Breast epithelium (tissue), 4 donors: ENCODE results near the gene ICAM2. TPM values are rescaled to one million over a fixed set of nuclear protein-coding genes. Genes with fewer than 3 reads are reported as not detected.

Experiments used
- DNase-seq, 2 donors: peaks; one replicate each; pipeline ENCODE4 v3.0.0-alpha.2; 2019; ENCODE audit warnings: low spot score in 2 of 2
- H3K27ac ChIP-seq, 2 donors: fragments of 200-600 bp; sonication (generic) in 1 of 2; one replicate each; pipeline ENCODE4 v1.5.1; 2016 to 2019; ENCODE audit warnings: mild to moderate bottlenecking in 1 of 2
- H3K27me3 ChIP-seq, 2 donors: fragments of 200-600 bp; sonication (generic) in 1 of 2; one replicate each; pipeline versions ENCODE4 v1.5.1 to v1.6.0; 2017 to 2019; ENCODE audit warnings: control low read depth in 1 of 2, mild to moderate bottlenecking in 1 of 2
- H3K36me3 ChIP-seq: fragments of 200-600 bp; one replicate; pipeline ENCODE4 v1.5.1; 2019
- H3K4me1 ChIP-seq, 2 donors: fragments of 200-600 bp; sonication (generic); one replicate each; pipeline ENCODE4 v1.5.1; 2016 to 2019; ENCODE audit warnings: control low read depth in 1 of 2
- H3K4me3 ChIP-seq, 3 donors: fragments of 200-600 bp; sonication (generic); 1 replicate in 2 of 3; 2 replicates in 1 of 3; pipeline ENCODE4 v1.5.1; 2016 to 2019; ENCODE audit warnings: mild to moderate bottlenecking in 3 of 3, moderate library complexity in 2 of 3
- H3K9me3 ChIP-seq, 2 donors: fragments of 200-600 bp; sonication (generic) in 1 of 2; one replicate each; pipeline ENCODE4 v1.5.1; 2016 to 2019; ENCODE audit warnings: control low read depth in 1 of 2
- POLR2A ChIP-seq: fragments of 450-650 bp; IDR thresholded peaks from one replicate; pipeline ENCODE4 v1.6.1; 2016; ENCODE audit warnings: antibody characterized with exemption, mild to moderate bottlenecking, moderate library complexity
- POLR2AphosphoS5 ChIP-seq, 3 donors: sonication (generic); formaldehyde crosslinking; IDR thresholded peaks; one replicate each; pipeline ENCODE4 v1.6.1; 2017; ENCODE audit warnings: antibody characterized with exemption in 3 of 3
- intact Hi-C: fragments of 100-400 bp; cut with DNase I; formaldehyde crosslinking; loops from one replicate; pipeline ENCODE4 v1.15.1; 2023; ENCODE audit warnings: low total_unique reads
- total RNA-seq, 3 donors: library from RNA; depleted of rRNA; stranded (reverse); fragments of >200 nt; gene quantifications; one replicate each; pipeline ENCODE4 v1.1.0, GENCODE V29; 2016
- TF ChIP-seq, protein P1 (sequence below), 3 donors: fragments of 450-650 bp; IDR thresholded peaks; one replicate each; pipeline ENCODE4 v1.5.1; 2016 to 2017; ENCODE audit warnings: antibody characterized with exemption in 3 of 3, mild to moderate bottlenecking in 3 of 3, moderate library complexity in 3 of 3

ICAM2 gene
- total RNA-seq, 3 donors from 2014 or later, result 26.1 to 106 (median 32.2) TPM

DNA sequence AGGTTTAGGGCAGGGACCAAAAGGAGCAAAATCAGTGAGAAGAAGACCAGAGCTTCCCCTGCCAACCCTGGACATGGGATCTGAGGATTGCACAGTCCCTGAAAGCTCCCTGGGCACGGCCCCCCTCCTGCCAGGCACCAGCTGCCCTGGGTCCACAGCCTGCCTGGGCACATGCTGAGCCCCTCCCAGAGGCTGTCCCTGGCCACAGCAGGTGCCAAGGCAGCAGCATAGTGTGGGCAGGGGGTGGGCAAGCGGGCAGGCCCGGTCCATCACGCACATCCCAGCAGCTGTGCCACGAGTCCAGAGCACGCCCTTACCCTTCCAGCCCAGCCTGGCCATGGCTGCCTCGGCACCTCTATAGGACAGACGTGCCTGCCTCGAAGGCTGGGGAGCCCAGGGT is 60.4 kb downstream of the ICAM2 start:
- Histone ChIP-seq H3K4me3 (peak overlapping the region in 2 of 3 donors; percentile 7 to 50), H3K9me3 (no peaks in the 10 kb centered on the region), H3K27me3 (no peaks in the 10 kb centered on the region), H3K27ac (peak overlapping the region in 1 of 2 donors; percentile 59), H3K4me1 (no peaks in the 10 kb centered on the region), H3K36me3 (no peaks in the 10 kb centered on the region)
- DNase-seq, result no peak
- no peak for TF ChIP-seq POLR2A
- no peak for TF ChIP-seq POLR2AphosphoS5 (IDR thresholded peaks at IDR 0.05)
- TF ChIP-seq, protein P1, sequence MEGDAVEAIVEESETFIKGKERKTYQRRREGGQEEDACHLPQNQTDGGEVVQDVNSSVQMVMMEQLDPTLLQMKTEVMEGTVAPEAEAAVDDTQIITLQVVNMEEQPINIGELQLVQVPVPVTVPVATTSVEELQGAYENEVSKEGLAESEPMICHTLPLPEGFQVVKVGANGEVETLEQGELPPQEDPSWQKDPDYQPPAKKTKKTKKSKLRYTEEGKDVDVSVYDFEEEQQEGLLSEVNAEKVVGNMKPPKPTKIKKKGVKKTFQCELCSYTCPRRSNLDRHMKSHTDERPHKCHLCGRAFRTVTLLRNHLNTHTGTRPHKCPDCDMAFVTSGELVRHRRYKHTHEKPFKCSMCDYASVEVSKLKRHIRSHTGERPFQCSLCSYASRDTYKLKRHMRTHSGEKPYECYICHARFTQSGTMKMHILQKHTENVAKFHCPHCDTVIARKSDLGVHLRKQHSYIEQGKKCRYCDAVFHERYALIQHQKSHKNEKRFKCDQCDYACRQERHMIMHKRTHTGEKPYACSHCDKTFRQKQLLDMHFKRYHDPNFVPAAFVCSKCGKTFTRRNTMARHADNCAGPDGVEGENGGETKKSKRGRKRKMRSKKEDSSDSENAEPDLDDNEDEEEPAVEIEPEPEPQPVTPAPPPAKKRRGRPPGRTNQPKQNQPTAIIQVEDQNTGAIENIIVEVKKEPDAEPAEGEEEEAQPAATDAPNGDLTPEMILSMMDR (IDR thresholded peaks at IDR 0.05), result no peak
- intact Hi-C loops, result no loop called here

DNA sequence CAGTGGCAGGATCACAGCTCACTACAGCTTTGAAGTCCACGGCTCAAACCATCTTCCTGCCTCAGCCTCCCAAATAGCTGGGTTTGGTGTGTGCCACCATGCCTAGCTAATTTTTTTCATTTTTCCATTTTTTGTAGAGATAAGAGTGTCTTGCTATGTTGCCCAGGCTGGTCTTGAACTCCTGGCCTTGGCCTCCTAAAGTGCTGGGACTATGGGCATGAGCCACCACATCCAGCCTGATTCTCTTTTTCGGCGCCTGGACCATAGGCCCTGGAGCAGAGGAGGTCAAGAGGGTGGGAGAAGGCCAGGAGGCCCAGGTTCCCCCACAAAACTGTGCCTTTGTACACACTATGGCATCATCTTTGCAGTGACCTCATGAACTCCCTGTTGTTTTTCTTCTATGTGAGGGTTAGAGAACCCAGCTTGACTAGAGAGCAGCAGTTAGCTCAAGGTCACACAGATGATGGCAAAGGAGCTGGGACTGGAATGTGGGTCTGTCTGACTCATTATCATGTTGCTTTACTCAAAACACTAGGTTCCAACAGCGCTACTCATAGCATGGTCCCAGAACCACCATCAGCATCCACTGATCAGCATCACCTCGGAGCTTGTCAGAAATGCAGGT is 64.0 kb downstream of the ICAM2 start:
- H3K27me3 ChIP-seq, result no peaks in the 10 kb centered on the region
- TF ChIP-seq, protein P1 (IDR thresholded peaks at IDR 0.05), result no peak
- TF ChIP-seq POLR2A (no peak), POLR2AphosphoS5 (IDR thresholded peaks at IDR 0.05) (no peak)
- no peaks in the 10 kb centered on the region for H3K4me1 ChIP-seq
- H3K9me3 ChIP-seq, result no peaks in the 10 kb centered on the region
- no peaks in the 10 kb centered on the region for H3K36me3 ChIP-seq
- DNase-seq, result no peak
- intact Hi-C loops, result no loop called here
- no peak overlapping the region for H3K4me3 ChIP-seq
- no peak overlapping the region for H3K27ac ChIP-seq

DNA sequence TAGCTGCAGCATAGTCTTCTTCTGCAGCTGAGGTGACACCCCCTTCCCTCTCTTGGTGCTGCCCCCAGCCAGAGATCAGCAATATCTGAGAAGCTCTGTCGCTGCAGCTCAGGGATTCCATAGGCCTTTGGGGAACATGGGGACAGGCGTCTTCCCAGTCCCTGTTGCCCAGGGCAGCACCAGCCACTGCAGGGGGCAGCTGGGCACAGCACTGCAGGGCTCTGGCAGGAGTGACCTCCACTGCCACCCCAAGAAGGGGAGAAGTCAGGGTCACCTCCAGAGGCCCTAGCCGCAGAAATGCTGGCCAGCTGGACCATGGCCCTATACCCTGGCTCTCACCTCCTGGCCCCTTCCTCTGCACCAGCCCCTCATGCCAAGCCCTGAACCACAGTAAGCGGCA is 64.6 kb downstream of the ICAM2 start:
- Histone ChIP-seq H3K4me1 (no peaks in the 10 kb centered on the region), H3K4me3 (no peak overlapping the region), H3K9me3 (no peaks in the 10 kb centered on the region), H3K27ac (no peak overlapping the region), H3K36me3 (no peaks in the 10 kb centered on the region), H3K27me3 (no peaks in the 10 kb centered on the region)
- DNase-seq, result no peak
- intact Hi-C loops, result no loop called here
- TF ChIP-seq POLR2AphosphoS5 (IDR thresholded peaks at IDR 0.05) (no peak), POLR2A (no peak)
- TF ChIP-seq, protein P1 (IDR thresholded peaks at IDR 0.05), result no peak

DNA sequence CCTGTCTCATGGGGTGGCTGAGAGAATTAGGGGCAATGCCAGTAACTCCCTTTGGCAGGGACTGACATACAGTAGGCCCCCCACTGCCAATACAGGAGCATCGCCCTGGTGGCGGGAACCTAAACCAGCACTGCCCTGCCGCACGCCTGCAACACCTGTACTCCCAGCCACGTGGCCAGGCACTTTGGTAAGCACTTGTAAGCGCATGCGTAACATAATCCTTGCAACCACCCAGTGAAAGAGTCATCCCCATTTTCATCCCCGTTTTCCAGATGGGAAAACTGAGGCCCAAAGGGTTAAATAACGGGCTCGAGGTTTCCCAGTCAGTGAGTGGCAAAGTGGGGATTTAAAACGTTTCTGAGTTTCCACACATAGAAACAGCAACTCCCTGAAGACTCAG is 65.2 kb downstream of the ICAM2 start:
- DNase-seq, result no peak
- Histone ChIP-seq H3K9me3 (no peaks in the 10 kb centered on the region), H3K4me3 (no peak overlapping the region), H3K27me3 (no peaks in the 10 kb centered on the region), H3K36me3 (no peaks in the 10 kb centered on the region), H3K4me1 (no peaks in the 10 kb centered on the region), H3K27ac (no peak overlapping the region)
- intact Hi-C loops, result no loop called here
- no peak for TF ChIP-seq POLR2AphosphoS5 (IDR thresholded peaks at IDR 0.05)
- TF ChIP-seq, protein P1 (IDR thresholded peaks at IDR 0.05), result no peak

DNA sequence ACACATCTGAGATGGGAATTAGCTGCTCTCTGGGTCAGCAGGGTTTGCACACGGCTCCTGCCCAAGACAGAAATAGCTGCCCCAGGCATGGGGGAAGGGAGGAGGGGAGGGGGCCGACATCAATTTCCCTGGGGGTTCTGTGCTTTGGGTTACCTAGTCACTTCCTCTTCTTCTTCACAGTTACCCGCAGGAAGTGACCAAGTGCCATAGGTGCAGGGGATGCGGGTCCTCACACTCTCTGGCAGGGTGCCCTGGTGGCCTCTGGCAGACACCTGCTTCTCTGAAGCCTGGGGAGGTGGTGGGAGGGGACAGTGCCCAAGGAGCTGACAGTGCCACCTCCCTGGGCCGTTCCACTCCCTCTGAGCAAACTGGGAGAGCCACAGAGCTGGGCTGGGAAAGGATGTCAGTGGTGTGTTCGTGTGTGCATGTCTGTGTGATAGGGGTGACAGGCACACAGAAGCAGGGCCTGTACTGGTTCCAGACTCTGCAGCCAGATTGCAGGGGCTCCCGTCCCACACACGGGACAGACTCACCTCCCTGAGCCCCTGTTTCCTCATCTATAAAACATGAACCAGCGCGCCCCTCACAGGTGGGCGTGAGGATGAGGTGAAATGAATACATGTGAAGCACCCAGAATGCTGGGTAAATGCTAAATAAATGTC is 65.9 kb downstream of the ICAM2 start:
- no peak for DNase-seq
- H3K9me3 ChIP-seq, result no peaks in the 10 kb centered on the region
- H3K36me3 ChIP-seq, result no peaks in the 10 kb centered on the region
- TF ChIP-seq POLR2A (no peak), POLR2AphosphoS5 (IDR thresholded peaks at IDR 0.05) (no peak)
- TF ChIP-seq, protein P1 (IDR thresholded peaks at IDR 0.05), result no peak
- H3K4me3 ChIP-seq, result no peak overlapping the region
- no peak overlapping the region for H3K27ac ChIP-seq
- intact Hi-C loops, result no loop called here
- no peaks in the 10 kb centered on the region for H3K27me3 ChIP-seq
- H3K4me1 ChIP-seq, result no peaks in the 10 kb centered on the region
